ENCODE data around the gene RUNDC3A. TPM values are rescaled to one million over a fixed set of nuclear protein-coding genes. Genes with fewer than 3 reads are reported as not detected.
A peak's percentile ranks its signal among the peaks of the same experiment; 100 is the strongest.

RUNDC3A gene
- total and polyA plus RNA-seq, 2 of the 13 experiments (the other 11 are each of a cell fraction or from before 2014, with no cell fraction given) = 0.25 TPM; not detected in 1

GRCh38 chr17:44344939-44345453 is 36.6 kb downstream of the RUNDC3A start, which contains the start of gene GRN (continued):
- 0 out of 2 replicates have a peak, but pooled peaks have one; percentile 56 for TF ChIP-seq ZNF800 (CRISPR knock-in tag; IDR thresholded peaks at IDR 0.05)

GRCh38 chr17:44345454-44346026 is 37.1 kb downstream of the RUNDC3A start:
- TSS peak; percentile 85 for BruUV-seq (replicated peaks)
- peak overlapping the region; percentile 85 for H3K9ac ChIP-seq (ENCODE audit: insufficient read depth, low read depth, low read length)
- H4K20me1 ChIP-seq (ENCODE audit: insufficient read depth, low read length) = no peaks in the 10 kb centered on the region
- H3K36me3 ChIP-seq (replicated peaks in 1 of 2; ENCODE audit: control insufficient read depth in 1 of 2, insufficient read depth in 2 of 2, low read length in 2 of 2) = peaks cover 0 to 8% of the 10 kb centered on the region in 2 experiments; a peak in 2 of 5 replicates
- H3K4me1 ChIP-seq (ENCODE audit: insufficient read depth, low read length) = peaks cover 25% of the 10 kb centered on the region
- peak overlapping the region; percentile 68 for H3K27ac ChIP-seq (ENCODE audit: extremely low read length, insufficient read depth, low read length)
- ATAC-seq (peak; percentile 55), FAIRE-seq (peak; percentile 73), DNase-seq (ENCODE audit: low spot score) (peak; percentile 79)
- H3K9me3 ChIP-seq (ENCODE audit: low read length) = no peaks in the 10 kb centered on the region
- intact Hi-C loops (cut with micrococcal nuclease; ENCODE audit: unreplicated experiment) = loop anchor here (2.0 kb wide), 1 partner anchor 19 kb away; no protein-coding TSS in a partner anchor
- WGBS (ENCODE audit: low lambda C conversion rate) = 11% methylated on average over 17 of the region's 21 CpGs
- H2AFZ ChIP-seq (ENCODE audit: low read length) = no peak overlapping the region
- peak overlapping the region; percentile 96 for H3K4me2 ChIP-seq (ENCODE audit: low read depth, low read length)
- in situ Hi-C loops (cut with HindIII; ENCODE audit: extremely low pct_ligation_motif_present, low pct_unique_long_range_greater_than_20kb) = no loop called here
- peak overlapping the region; percentile 86 to 99 (median 95) for H3K4me3 ChIP-seq (replicated peaks in 1 of 3; ENCODE audit: insufficient read depth in 1 of 3, low read depth in 2 of 3, low read length in 3 of 3)
- ChIA-PET CTCF (ENCODE audit: low intra/inter-chr PET ratio, low total read pairs) (interaction anchor here (1.6 to 2.2 kb wide), 2 partner anchors 14 to 142 kb away, joined by 5 to 6 read pairs; no protein-coding TSS in a partner anchor), POLR2A (interaction anchor here (0.7 to 2.9 kb wide), 21 partner anchors 11 to 235 kb away, joined by 3 to 24 read pairs (median 6); partner anchors contain the start of genes FAM171A2, HDAC5, SLC25A39 and TMUB2)
- H3K27me3 ChIP-seq (ENCODE audit: control insufficient read depth in 1 of 2, insufficient read depth in 2 of 2, low read length in 2 of 2) = peaks cover 0 to 10% of the 10 kb centered on the region in 2 experiments; a peak in 1 of 5 replicates
- peaks cover 4% of the 10 kb centered on the region for H3K79me2 ChIP-seq (ENCODE audit: insufficient read depth, low read length)
- TF ChIP-seq ZNF598 (CRISPR knock-in tag; IDR thresholded peaks at IDR 0.05; ENCODE audit: borderline replicate concordance) (peak; percentile 20; the same call in 1 of the 2 replicates), SOX5 (CRISPR knock-in tag; IDR thresholded peaks at IDR 0.05; ENCODE audit: borderline replicate concordance) (no peak), ZNF232 (CRISPR knock-in tag; IDR thresholded peaks at IDR 0.05; ENCODE audit: borderline replicate concordance) (no peak), RAD21 (CRISPR knock-in tag; IDR thresholded peaks at IDR 0.05) (peak; percentile 58), ZNF333 (CRISPR knock-in tag; IDR thresholded peaks at IDR 0.05; ENCODE audit: borderline replicate concordance) (no peak), ZNF446 (CRISPR knock-in tag; IDR thresholded peaks at IDR 0.05) (peak; percentile 67; the same call in 1 of the 2 replicates), GMEB1 (CRISPR knock-in tag; IDR thresholded peaks at IDR 0.05; ENCODE audit: borderline replicate concordance) (peak; percentile 11; the same call in 1 of the 2 replicates), ZNF687 (CRISPR knock-in tag; IDR thresholded peaks at IDR 0.05) (peak; percentile 58; the same call in 1 of the 2 replicates), RBM39 (IDR thresholded peaks at IDR 0.05; ENCODE audit: low read depth, low read length, poor library complexity, severe bottlenecking) (peak; percentile 74)
